Stimulated activated naive CD4-positive, alpha-beta T cell (primary cell): ENCODE results near the gene RB1.

Source experiments
- DNase-seq, 6 experiments: peaks; one replicate each; lab custom pipeline; 2025; lab: John Stamatoyannopoulos, UW

Gene RB1

GRCh38 chr13:48493851-48494250, 190.3 kb downstream of the RB1 start:
- no peak for DNase-seq

DNA sequence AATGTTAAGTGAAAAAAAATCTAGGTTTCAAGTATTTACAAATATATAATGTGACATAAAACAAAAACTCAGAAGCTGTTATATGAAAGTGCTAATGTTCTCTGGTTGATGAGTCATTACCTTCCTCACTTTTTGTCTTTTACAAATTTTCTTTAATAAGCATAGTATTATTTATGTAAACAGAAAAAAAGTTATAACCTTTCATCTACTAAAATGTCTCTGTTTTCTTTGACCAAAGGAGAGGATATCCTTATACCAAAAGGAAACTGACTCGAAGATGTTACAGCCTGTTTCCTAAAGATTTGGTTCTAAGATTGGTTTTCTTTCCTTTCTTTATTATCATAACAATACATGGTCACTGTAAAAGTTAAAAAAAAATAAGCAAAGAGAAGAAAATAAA, 191.3 kb downstream of the RB1 start:
- no peak for DNase-seq

GRCh38 chr13:48496271-48497161, 193.0 kb downstream of the RB1 start:
- no peak for DNase-seq

DNA sequence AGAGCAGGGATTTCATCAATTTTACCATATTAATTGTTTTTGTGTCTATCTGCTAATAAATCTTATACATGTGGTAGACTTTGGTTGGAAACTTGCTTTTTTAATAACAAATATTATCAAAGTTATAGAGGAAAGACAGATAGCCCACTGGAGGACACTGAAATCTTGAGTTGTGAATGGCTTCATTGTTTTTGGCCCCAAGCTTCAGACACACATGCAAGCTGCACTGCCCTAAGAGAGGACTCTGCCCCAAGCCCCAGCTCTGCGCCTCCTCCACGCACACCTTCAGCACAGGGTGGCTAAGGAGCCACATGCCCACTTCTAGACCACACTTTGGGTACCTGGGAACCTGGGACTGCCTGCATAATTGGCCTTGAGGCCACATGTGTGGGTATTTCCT, 194.1 kb downstream of the RB1 start:
- DNase-seq = no peak

DNA sequence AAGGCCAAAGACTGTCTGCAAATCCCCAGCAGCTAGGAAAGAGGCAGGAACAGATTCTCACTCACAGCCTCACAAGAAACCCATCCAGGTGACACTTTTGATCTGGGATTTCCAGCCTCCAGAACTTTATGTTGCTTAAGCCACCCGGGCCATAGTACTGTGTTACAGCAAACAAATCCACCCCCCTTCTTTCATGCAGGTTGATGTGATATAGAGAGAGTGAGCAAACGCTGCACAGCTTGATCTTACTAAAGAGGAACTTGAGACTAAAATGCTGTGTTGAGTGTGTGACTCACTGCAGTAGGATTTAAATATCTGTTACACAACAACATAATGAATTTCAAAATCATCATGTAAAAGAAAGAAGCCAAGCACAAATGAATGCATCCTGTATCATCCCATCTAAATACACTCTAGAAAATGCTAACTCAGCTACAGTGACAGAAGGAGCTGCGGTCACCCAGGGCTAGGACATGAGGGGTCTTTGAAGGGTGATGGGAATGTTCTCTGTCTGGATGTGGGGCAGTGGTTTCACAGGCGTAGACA, 197.2 kb downstream of the RB1 start:
- no peak for DNase-seq

DNA sequence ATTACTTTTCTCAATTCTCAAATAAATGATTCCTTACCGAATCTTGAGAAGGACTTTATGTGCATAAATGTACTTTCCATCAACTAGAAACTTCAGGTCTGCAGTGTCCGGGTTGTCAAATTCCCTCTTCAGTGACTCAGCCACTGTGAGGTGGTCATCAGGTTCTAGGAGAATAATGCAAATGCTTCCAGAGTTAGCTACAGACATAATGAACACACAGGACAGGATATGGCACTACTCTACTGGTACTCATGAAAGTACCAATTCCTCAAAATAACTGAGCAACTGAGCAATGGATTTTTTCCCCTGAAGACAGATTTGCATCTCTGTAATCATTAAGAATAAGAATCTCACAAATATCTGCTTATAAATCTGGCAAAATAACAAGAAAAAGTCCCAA, 198.2 kb downstream of the RB1 start:
- DNase-seq = no peak

GRCh38 chr13:48502601-48503319, 199.2 kb downstream of the RB1 start:
- DNase-seq = no peak

- peak in 1 of 6 experiments; percentile 24 for DNase-seq
Measured at GRCh38 chr13:48504606-48505005, 201.1 kb downstream of the RB1 start.

- peak in 1 of 6 experiments; percentile 15 for DNase-seq
Measured at GRCh38 chr13:48505012-48505411, 201.5 kb downstream of the RB1 start.

DNA sequence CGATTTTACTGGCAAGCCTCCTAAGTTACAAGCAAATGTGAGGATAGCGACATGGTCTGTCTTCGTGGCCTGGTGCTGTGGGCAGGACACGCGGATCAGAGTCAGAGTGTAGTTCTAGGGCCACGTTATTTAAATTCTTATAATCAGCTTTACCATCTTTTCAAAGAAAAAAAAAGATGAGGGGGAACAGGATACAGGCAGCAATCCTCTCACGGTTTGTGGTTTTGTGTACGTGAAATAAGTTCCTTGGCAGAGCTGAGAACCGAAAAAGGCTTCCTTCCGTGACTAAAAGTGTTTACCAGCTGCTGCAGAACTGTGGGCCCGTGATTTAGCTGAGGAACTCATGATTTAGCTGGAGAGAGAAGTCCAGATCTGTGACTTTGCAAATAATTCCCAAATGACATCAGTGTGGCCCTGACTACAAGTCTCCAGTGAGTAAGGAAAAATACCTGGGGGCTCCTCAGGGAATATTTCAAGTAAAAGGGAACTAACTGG, 202.1 kb downstream of the RB1 start:
- peak; percentile 14 to 85 (median 51) for DNase-seq

DNA sequence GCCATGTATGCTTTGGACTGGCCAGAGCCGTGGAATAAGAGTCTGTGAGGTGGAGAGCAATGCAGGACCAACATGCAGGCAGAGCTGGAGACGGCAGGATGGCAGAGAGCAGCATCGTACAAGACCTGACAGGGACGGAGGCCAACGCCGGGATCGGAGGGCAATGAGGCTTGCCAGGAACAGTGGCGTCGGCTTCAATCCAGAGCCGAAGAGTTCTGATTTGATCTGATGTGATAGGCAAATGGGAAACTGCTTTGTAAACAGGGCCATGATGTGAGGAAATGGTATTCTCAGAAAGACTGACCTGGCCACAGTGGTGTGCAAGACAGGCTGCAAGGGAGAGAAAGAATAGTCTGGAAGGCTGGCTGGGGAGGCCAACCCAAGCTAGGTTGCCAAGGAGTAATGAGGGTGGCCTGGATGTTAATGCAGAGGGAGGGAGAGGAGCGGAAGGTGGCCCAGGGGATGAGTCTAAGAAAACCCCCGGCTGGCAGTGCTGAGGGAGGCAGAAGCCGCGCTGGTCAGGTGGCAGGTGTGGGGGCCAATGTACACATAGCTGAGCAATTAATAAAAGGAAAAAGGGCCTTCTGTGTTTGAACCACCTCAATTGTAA, 202.6 kb downstream of the RB1 start:
- peak in 2 of 6 experiments; percentile 14 to 25 for DNase-seq

DNA sequence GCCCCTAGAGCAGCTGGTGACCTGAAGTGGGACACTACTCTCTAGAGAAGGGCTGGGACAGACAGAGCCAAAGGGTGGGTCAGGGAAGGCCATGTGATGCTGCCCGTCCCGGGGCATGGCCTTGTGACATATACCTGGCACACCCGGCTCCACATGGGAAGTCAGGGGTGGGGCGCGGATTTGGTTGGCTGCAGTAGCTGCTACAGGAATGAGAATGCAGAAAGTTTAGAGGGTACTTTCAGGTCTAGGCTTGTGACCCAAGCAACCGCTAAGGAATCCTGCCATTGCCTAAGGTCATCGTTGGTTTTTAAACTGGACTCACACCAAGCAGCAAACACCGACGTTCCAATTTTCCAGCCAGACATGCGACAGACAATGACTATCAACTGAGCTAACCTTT, 203.5 kb downstream of the RB1 start:
- DNase-seq = no peak

DNA sequence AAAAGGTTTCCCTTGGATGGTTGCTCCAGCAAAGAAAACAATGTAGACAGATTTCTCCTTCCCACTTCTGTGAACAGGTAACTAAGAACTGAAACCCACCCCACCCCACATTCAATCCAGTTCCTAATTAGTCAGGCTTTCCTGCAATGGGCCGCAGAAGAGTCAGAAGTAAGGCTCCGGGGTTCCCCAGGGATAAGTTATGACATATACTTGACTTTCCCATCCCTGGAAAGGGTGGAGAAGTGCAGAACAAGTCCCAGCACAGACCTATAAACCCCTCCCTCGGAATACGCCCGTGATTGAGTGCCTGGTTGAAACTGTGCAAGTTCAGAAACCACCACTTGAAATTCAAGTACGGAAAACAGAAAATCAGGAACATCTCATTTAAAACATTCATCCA, 204.5 kb downstream of the RB1 start:
- DNase-seq = no peak

GRCh38 chr13:48510698-48511097, 207.1 kb downstream of the RB1 start:
- DNase-seq = no peak

DNA sequence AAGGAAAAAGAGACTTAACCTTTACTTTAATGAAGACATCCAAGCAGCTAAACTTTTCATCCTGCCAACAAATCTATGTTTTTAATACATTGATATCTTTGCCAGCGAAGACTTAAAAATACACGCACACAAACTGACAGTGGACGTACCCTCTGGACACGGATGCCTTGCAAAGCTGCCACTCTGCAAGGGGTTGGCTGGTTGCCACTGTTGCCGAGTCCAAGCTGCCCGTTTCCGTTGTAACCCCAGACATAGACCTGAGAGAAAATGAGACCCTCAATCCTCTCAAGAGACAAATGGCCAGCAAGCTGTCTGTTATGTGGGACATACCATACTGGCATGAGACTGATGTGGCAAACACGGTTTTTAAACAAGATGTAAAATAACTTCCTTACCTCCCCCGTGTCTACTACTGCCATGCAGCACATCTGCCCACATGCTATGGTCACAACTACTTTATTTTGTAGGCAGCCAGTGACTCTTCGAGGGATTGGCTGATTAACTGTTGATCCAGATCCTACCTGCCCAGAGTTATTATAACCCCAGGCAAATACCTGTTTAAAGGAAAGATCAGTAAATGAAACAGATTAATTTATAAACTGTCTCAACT, 208.2 kb downstream of the RB1 start:
- no peak for DNase-seq

GRCh38 chr13:48514793-48515192, 211.2 kb downstream of the RB1 start:
- DNase-seq = no peak

DNA sequence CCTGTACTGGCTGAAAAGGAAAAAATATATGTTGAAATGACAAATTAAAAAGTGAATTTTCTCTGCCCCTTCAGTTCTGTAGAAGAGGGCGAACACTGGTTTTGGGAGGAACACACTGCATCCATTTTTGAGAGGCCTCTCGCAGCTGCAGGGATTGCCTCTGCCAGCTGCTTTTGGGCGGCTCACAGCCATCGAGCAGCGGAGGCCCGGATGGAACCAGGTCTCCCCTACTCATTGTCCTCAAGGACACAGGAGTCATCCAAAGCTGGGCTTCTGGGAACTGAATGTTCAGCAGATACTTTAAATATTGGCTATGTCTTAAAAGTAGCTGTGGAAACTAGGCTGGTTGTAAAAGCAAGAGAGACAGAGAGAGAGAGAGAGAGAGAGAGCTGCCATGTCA, 212.2 kb downstream of the RB1 start:
- no peak for DNase-seq

GRCh38 chr13:48518083-48518482, 214.5 kb downstream of the RB1 start:
- no peak for DNase-seq

DNA sequence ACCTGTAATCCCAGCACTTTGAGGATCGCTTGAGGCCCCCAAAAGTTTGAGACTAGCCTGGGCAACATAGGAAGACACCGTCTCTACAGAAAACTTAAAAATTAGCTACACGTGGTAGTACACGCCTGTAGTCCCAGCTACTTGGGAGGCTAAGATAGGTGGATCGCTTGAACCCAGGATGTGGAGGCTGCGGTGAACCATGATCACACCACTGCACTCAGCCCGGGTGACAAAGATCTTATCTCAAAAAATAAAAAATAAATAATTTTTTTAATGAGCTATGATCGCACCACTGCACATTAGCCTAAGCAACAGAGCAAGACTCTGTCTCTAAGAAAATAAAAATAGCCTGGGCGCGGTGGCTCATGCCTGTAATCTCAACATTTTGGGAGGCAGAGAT, 222.7 kb downstream of the RB1 start:
- DNase-seq = no peak

- DNase-seq = no peak
Measured at GRCh38 chr13:48527955-48528354, 224.4 kb downstream of the RB1 start.

DNA sequence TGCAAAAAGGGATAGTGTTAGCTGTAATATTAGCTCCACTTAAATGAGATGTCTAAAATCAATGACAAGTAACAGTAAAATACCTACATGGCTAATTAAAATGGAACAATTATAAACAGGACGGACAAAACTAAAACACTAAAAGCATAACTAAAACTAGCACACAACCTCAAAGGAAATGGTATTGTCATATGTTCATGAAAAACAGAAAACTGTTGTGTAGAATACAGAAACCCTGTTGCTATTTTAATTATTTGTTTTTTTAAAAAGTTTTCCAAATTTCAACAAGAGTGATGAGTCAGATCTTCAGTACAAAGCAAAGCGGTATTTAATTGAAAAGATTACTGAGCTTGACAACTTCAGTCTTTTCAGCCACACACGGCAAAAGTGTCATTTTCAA, 225.2 kb downstream of the RB1 start:
- DNase-seq = no peak

DNA sequence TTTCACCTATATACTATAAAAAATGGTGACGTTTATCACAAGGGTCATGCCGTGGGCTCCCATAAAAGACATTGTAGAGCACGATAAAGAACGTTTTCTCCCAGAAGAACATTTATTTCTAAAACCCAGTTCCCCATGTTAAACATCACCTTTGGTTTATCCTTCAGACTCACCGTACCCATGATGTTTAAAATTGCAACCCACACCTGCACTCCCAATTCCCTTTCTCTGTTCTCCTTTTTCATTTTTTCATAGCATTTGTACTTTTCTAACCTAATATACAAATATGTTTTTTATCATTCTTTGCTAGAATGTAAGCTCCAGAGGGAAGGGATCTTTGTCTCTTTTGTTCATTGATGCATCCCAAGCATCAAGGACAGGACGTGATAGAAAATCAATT, 227.3 kb downstream of the RB1 start:
- DNase-seq = no peak
